ENCODE results near the gene LYAR. TPM values are rescaled to one million over a fixed set of nuclear protein-coding genes. Genes with fewer than 3 reads are reported as not detected.

LYAR gene
- total and polyA plus RNA-seq, 4 experiments from 2014 or later: 59.1 to 79.8 (median 70.5) TPM

DNA sequence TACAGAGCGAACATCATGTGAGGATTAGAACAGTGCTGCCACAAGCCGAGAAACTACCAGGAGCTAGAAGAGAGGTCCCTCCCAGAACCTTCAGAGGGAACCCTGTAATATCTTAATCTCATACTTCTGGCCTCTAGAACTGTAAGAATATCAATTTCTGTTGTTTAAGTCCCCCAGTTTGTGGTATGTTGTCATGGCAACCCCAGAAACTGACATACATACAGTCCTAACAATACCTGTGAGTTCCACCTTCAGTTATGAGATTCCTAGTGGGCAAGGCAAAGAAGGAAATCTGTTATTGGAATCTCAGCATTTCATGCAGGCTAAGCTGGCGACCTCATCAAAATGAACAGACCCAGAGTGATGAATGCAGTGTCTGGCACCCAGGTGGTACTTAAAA lies 42.6 kb upstream of the LYAR start:
- H3K36me3 ChIP-seq (ENCODE audit: insufficient read depth, low read length): no peaks in the 10 kb centered on the region
- no peaks in the 10 kb centered on the region for H3K9me3 Mint-ChIP-seq
- DNase-seq: no peak
- peaks cover 4% of the 10 kb centered on the region for H3K4me1 ChIP-seq (ENCODE audit: insufficient read depth, low read length)
- H3K4me3 ChIP-seq (ENCODE audit: low read length in 2 of 2): no peak overlapping the region
- peaks cover 3 to 10% (median 7%) of the 10 kb centered on the region in 4 donors for H3K4me1 Mint-ChIP-seq
- no peaks in the 10 kb centered on the region for H3K9me3 ChIP-seq (ENCODE audit: control insufficient read depth in 1 of 2, low read length in 2 of 2)
- intact Hi-C loops (cut with micrococcal nuclease): no loop called here
- CTCF ChIA-PET (ENCODE audit: partially characterized antibody): interaction anchor here (1.2 to 12.1 kb wide), 8 partner anchors 15 to 81 kb away, joined by 3 to 161 read pairs (median 6); partner anchors contain the start of genes LYAR and ZBTB49
- no peaks in the 10 kb centered on the region for H3K36me3 Mint-ChIP-seq
- H3K27ac Mint-ChIP-seq: no peak overlapping the region
- no peak overlapping the region for H3K4me3 Mint-ChIP-seq
- H3K27me3 Mint-ChIP-seq: no peaks in the 10 kb centered on the region
- H3K27me3 ChIP-seq (ENCODE audit: insufficient read depth, low read length): no peaks in the 10 kb centered on the region
- H3K27ac ChIP-seq (ENCODE audit: low read depth, low read length): no peak overlapping the region
- POLR2A ChIA-PET (ENCODE audit: partially characterized antibody): interaction anchor here (1.0 to 1.3 kb wide), 2 partner anchors 72 to 79 kb away, joined by 3 to 4 read pairs; no protein-coding TSS in a partner anchor

DNA sequence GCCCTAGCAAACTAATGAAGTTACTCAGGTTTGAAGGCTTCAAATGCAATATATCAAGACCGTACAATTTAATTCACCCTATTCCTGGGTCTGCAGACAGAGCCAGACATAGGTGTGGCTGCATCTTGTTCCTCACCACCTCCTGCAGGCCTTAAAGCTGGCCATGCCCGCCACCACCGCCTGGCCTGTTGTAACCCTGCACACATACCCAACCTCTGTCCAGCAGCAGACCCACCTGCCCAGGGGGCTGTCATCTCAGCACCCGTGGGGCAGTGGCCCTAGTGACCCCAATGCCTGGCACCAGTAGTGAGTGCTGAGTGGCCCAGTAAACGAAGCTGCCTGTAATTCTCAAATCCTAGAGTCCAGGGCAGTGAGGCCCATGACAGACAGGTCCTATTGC lies 40.8 kb upstream of the LYAR start:
- H3K36me3 Mint-ChIP-seq: no peaks in the 10 kb centered on the region
- no peaks in the 10 kb centered on the region for H3K27me3 Mint-ChIP-seq
- intact Hi-C loops (cut with micrococcal nuclease): no loop called here
- Histone ChIP-seq H3K36me3 (ENCODE audit: insufficient read depth, low read length) (no peaks in the 10 kb centered on the region), H3K4me3 (ENCODE audit: low read length in 2 of 2) (no peak overlapping the region), H3K9me3 (ENCODE audit: control insufficient read depth in 1 of 2, low read length in 2 of 2) (no peaks in the 10 kb centered on the region), H3K4me1 (ENCODE audit: insufficient read depth, low read length) (peaks cover 4% of the 10 kb centered on the region), H3K27me3 (ENCODE audit: insufficient read depth, low read length) (no peaks in the 10 kb centered on the region), H3K27ac (ENCODE audit: low read depth, low read length) (no peak overlapping the region)
- no peak for DNase-seq
- H3K4me3 Mint-ChIP-seq: no peak overlapping the region
- H3K27ac Mint-ChIP-seq: no peak overlapping the region
- peaks cover 3 to 10% (median 7%) of the 10 kb centered on the region in 4 donors for H3K4me1 Mint-ChIP-seq
- ChIA-PET POLR2A (ENCODE audit: partially characterized antibody) (no interaction called here), CTCF (ENCODE audit: partially characterized antibody) (interaction anchor here (1.2 to 12.1 kb wide), 3 partner anchors 68 to 75 kb away, joined by 4 to 161 read pairs (median 5); no protein-coding TSS in a partner anchor)
- no peaks in the 10 kb centered on the region for H3K9me3 Mint-ChIP-seq

DNA sequence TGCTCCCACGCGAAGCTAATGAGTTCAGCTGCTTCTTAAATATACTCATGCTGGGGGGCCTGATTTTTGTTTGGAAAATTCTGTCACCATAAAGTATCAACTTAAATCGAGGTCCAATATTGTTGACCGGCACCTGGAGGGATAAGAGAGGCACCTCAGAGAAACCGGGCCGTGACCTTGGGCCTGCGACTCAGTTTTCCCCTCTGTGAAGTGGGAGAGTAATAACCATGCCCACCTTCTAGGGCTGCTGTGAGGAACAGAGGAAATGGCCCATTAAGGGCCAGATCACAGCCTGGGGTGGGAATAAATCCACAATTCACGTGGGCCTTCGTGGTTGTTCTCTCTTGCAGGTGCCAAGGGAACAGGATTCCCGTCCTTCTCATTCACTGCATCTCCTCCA lies 39.5 kb upstream of the LYAR start:
- Histone ChIP-seq H3K27me3 (ENCODE audit: insufficient read depth, low read length) (no peaks in the 10 kb centered on the region), H3K4me1 (ENCODE audit: insufficient read depth, low read length) (no peaks in the 10 kb centered on the region), H3K4me3 (ENCODE audit: low read length in 2 of 2) (no peak overlapping the region), H3K9me3 (ENCODE audit: control insufficient read depth in 1 of 2, low read length in 2 of 2) (no peaks in the 10 kb centered on the region), H3K27ac (ENCODE audit: low read depth, low read length) (no peak overlapping the region), H3K36me3 (ENCODE audit: insufficient read depth, low read length) (no peaks in the 10 kb centered on the region)
- no peak overlapping the region for H3K27ac Mint-ChIP-seq
- H3K36me3 Mint-ChIP-seq: no peaks in the 10 kb centered on the region
- no peaks in the 10 kb centered on the region for H3K27me3 Mint-ChIP-seq
- ChIA-PET CTCF (ENCODE audit: partially characterized antibody) (interaction anchor here (0.7 to 1.0 kb wide), 3 partner anchors 13 to 79 kb away, joined by 3 read pairs; no protein-coding TSS in a partner anchor), POLR2A (ENCODE audit: partially characterized antibody) (no interaction called here)
- H3K4me3 Mint-ChIP-seq: no peak overlapping the region
- peaks cover 0 to under 1% (median 0%) of the 10 kb centered on the region in 4 donors for H3K4me1 Mint-ChIP-seq
- no peak for DNase-seq
- H3K9me3 Mint-ChIP-seq: no peaks in the 10 kb centered on the region
- intact Hi-C loops (cut with micrococcal nuclease): no loop called here

DNA sequence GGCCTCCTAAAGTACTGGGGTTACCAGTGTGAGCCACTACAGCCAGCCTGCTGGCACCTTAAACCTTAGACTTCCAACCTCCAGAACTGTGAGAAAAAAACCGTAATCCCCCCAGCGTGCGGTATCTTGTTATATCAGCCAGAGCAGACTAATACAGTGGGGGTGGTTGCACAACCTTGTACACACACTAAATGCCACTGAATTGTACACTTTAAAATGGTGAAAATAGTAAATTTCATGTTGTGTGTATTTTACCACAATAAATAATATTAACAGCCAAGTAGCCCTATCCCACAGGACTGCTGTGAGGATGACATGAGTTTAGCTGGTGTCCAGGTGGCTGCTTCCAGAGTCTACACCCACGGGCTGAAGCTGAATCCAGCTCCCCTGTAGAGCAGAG lies 38.9 kb upstream of the LYAR start:
- Histone ChIP-seq H3K4me3 (ENCODE audit: low read length in 2 of 2) (no peak overlapping the region), H3K27me3 (ENCODE audit: insufficient read depth, low read length) (no peaks in the 10 kb centered on the region), H3K9me3 (ENCODE audit: control insufficient read depth in 1 of 2, low read length in 2 of 2) (no peaks in the 10 kb centered on the region), H3K36me3 (ENCODE audit: insufficient read depth, low read length) (no peaks in the 10 kb centered on the region), H3K27ac (ENCODE audit: low read depth, low read length) (no peak overlapping the region), H3K4me1 (ENCODE audit: insufficient read depth, low read length) (no peaks in the 10 kb centered on the region)
- H3K27me3 Mint-ChIP-seq: no peaks in the 10 kb centered on the region
- ChIA-PET CTCF (ENCODE audit: partially characterized antibody) (interaction anchor here (0.7 to 1.0 kb wide), 4 partner anchors 12 to 209 kb away, joined by 3 read pairs; no protein-coding TSS in a partner anchor), POLR2A (ENCODE audit: partially characterized antibody) (interaction anchor here (0.6 kb wide), 1 partner anchor 18 kb away, joined by 4 read pairs; no protein-coding TSS in a partner anchor)
- H3K27ac Mint-ChIP-seq: no peak overlapping the region
- H3K9me3 Mint-ChIP-seq: no peaks in the 10 kb centered on the region
- intact Hi-C loops (cut with micrococcal nuclease): no loop called here
- no peaks in the 10 kb centered on the region for H3K4me1 Mint-ChIP-seq
- no peak overlapping the region for H3K4me3 Mint-ChIP-seq
- peaks cover 0 to 2% of the 10 kb centered on the region in 2 donors for H3K36me3 Mint-ChIP-seq
- DNase-seq: no peak

DNA sequence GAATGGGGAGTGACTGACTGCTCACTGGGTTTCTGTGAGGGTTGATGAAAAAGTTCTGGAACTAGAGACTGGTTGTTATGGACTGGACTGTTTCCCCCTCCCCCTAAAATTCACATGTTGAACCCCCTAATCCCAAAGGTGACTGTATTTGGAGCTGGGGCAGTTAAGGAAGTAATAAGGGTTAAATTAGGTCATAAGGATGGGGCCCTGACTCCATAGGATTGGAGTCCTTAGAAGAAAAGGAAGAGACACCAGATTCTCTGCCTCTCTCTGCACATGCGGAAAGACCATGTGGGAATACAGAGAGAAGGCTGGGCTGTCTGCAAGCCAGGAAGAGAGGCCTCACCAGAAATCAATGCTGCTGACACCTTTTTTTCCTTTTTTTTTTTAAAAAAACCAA lies 38.3 kb upstream of the LYAR start:
- H3K27me3 ChIP-seq (ENCODE audit: insufficient read depth, low read length): no peaks in the 10 kb centered on the region
- no peaks in the 10 kb centered on the region for H3K4me1 ChIP-seq (ENCODE audit: insufficient read depth, low read length)
- H3K36me3 ChIP-seq (ENCODE audit: insufficient read depth, low read length): no peaks in the 10 kb centered on the region
- POLR2A ChIA-PET (ENCODE audit: partially characterized antibody): interaction anchor here (0.6 to 1.1 kb wide), 2 partner anchors 18 to 68 kb away, joined by 3 to 4 read pairs; no protein-coding TSS in a partner anchor
- DNase-seq: no peak
- no peak overlapping the region for H3K4me3 ChIP-seq (ENCODE audit: low read length in 2 of 2)
- Mint-ChIP-seq H3K4me3 (no peak overlapping the region), H3K9me3 (no peaks in the 10 kb centered on the region), H3K27ac (peak overlapping the region in 1 of 7 donors; percentile 7), H3K36me3 (peaks cover 0 to 5% of the 10 kb centered on the region in 2 donors), H3K4me1 (no peaks in the 10 kb centered on the region), H3K27me3 (no peaks in the 10 kb centered on the region)
- CTCF ChIA-PET (ENCODE audit: partially characterized antibody): interaction anchor here (1.1 to 1.4 kb wide), 2 partner anchors 36 to 68 kb away, joined by 3 read pairs; no protein-coding TSS in a partner anchor
- no peak overlapping the region for H3K27ac ChIP-seq (ENCODE audit: low read depth, low read length)
- no peaks in the 10 kb centered on the region for H3K9me3 ChIP-seq (ENCODE audit: control insufficient read depth in 1 of 2, low read length in 2 of 2)
- intact Hi-C loops (cut with micrococcal nuclease): no loop called here

GRCh38 chr4:4327652-4328121 lies 37.7 kb upstream of the LYAR start:
- H3K4me3 ChIP-seq (ENCODE audit: low read length in 2 of 2): no peak overlapping the region
- DNase-seq: no peak
- H3K27ac ChIP-seq (ENCODE audit: low read depth, low read length): no peak overlapping the region
- no peaks in the 10 kb centered on the region for H3K9me3 ChIP-seq (ENCODE audit: control insufficient read depth in 1 of 2, low read length in 2 of 2)
- CTCF ChIA-PET (ENCODE audit: partially characterized antibody): interaction anchor here (1.1 to 1.4 kb wide), 2 partner anchors 35 to 68 kb away, joined by 3 read pairs; no protein-coding TSS in a partner anchor
- Mint-ChIP-seq H3K27me3 (no peaks in the 10 kb centered on the region), H3K9me3 (no peaks in the 10 kb centered on the region), H3K27ac (no peak overlapping the region), H3K4me3 (no peak overlapping the region), H3K4me1 (no peaks in the 10 kb centered on the region), H3K36me3 (peaks cover 1 to 6% of the 10 kb centered on the region in 2 donors)
- POLR2A ChIA-PET (ENCODE audit: partially characterized antibody): interaction anchor here (1.1 kb wide), 1 partner anchor 68 kb away, joined by 3 read pairs; no protein-coding TSS in a partner anchor
- H3K36me3 ChIP-seq (ENCODE audit: insufficient read depth, low read length): no peaks in the 10 kb centered on the region
- intact Hi-C loops (cut with micrococcal nuclease): no loop called here
- no peaks in the 10 kb centered on the region for H3K4me1 ChIP-seq (ENCODE audit: insufficient read depth, low read length)
- no peaks in the 10 kb centered on the region for H3K27me3 ChIP-seq (ENCODE audit: insufficient read depth, low read length)

DNA sequence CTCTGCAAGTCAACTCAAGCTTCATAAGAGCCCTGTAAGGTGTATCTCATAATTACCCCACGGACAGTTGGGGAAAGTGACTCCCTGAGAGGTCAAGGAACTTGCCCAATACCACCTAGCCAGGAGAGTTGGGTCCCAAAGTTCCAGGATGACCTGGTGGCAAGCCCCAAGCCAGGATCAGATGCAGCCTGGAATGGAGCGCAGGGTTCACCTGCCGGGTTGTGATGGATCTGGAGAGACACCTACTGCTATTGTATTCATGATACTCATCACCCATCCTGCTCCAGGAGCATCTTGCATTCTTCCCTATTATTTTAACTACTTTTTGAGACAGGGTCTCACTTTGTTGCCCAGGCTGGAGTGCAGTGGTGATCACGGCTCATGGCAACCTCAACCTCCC lies 36.2 kb upstream of the LYAR start:
- H3K4me1 Mint-ChIP-seq: no peaks in the 10 kb centered on the region
- H3K4me3 ChIP-seq (ENCODE audit: low read length in 2 of 2): no peak overlapping the region
- CTCF ChIA-PET (ENCODE audit: partially characterized antibody): no interaction called here
- POLR2A ChIA-PET (ENCODE audit: partially characterized antibody): no interaction called here
- H3K9me3 ChIP-seq (ENCODE audit: control insufficient read depth in 1 of 2, low read length in 2 of 2): no peaks in the 10 kb centered on the region
- H3K4me3 Mint-ChIP-seq: no peak overlapping the region
- H3K9me3 Mint-ChIP-seq: no peaks in the 10 kb centered on the region
- H3K27me3 Mint-ChIP-seq: no peaks in the 10 kb centered on the region
- no peak overlapping the region for H3K27ac Mint-ChIP-seq
- DNase-seq: no peak
- H3K27me3 ChIP-seq (ENCODE audit: insufficient read depth, low read length): no peaks in the 10 kb centered on the region
- peaks cover 10 to 16% of the 10 kb centered on the region in 2 donors for H3K36me3 Mint-ChIP-seq
- intact Hi-C loops (cut with micrococcal nuclease): no loop called here
- H3K27ac ChIP-seq (ENCODE audit: low read depth, low read length): no peak overlapping the region
- no peaks in the 10 kb centered on the region for H3K4me1 ChIP-seq (ENCODE audit: insufficient read depth, low read length)
- peaks cover 1% of the 10 kb centered on the region for H3K36me3 ChIP-seq (ENCODE audit: insufficient read depth, low read length)

Data from CD4-positive, alpha-beta memory T cell (primary cell).